Right lobe of liver (tissue), 6 donors: ENCODE data around the gene S1PR4. TPM values are rescaled to one million over a fixed set of nuclear protein-coding genes. Genes with fewer than 3 reads are reported as not detected.
A peak's percentile ranks its signal among the peaks of the same experiment; 100 is the strongest.

Experiments
- ATAC-seq, 4 donors: fragments of 200-7000 bp; cut with Tn5 transposase; one replicate each; pipeline ENCODE4 v1.9.1; 2020; ENCODE audit warnings: mild to moderate bottlenecking in 4 of 4, moderate library complexity in 4 of 4
- DNase-seq, 3 donors: peaks; one replicate each; pipeline ENCODE4 v3.0.0-alpha.2; 2020
- H3K27ac ChIP-seq, 3 donors: fragments of 200-600 bp; one replicate each; pipeline ENCODE4 v1.8.0; 2022
- H3K27me3 ChIP-seq, 2 donors: fragments of 200-600 bp; one replicate each; pipeline ENCODE4 v1.8.0; 2022
- H3K36me3 ChIP-seq, 4 donors: fragments of 200-600 bp; sonication (generic) in 1 of 4; one replicate each; pipeline versions ENCODE4 v1.5.1 to v1.8.0; 2017 to 2022; ENCODE audit warnings: control low read depth in 1 of 4
- H3K4me1 ChIP-seq, 4 donors: fragments of 200-600 bp; sonication (generic) in 1 of 4; one replicate each; pipeline versions ENCODE4 v1.5.1 to v1.8.0; 2017 to 2022; ENCODE audit warnings: control low read depth in 1 of 4
- H3K4me3 ChIP-seq, 3 donors: fragments of 200-600 bp; one replicate each; pipeline ENCODE4 v1.8.0; 2022
- H3K9me3 ChIP-seq, 4 donors: fragments of 200-600 bp; sonication (generic) in 1 of 4; one replicate each; pipeline versions ENCODE4 v1.5.1 to v1.8.0; 2017 to 2022; ENCODE audit warnings: control low read depth in 1 of 4
- CTCF ChIP-seq, 4 donors: fragments of 200-600 bp in 3 of 4; fragments of 450-650 bp in 1 of 4; IDR thresholded peaks; one replicate each; pipeline versions ENCODE4 v1.5.1 to v1.8.0; 2016 to 2022; ENCODE audit warnings: antibody characterized with exemption in 4 of 4, mild to moderate bottlenecking in 2 of 4
- POLR2A ChIP-seq: fragments of 450-650 bp; IDR thresholded peaks from one replicate; pipeline ENCODE4 v1.6.1; 2017; ENCODE audit warnings: antibody characterized with exemption, mild to moderate bottlenecking
- WGBS: methylation state at CpG from one replicate; pipeline ENCODE4 v1.1.6; 2018; ENCODE audit warnings: low coverage, low lambda C conversion rate; ENCODE audit not compliant: insufficient coverage; ENCODE audit errors: missing lambda C conversion rate; 5-methylcytosine and 5-hydroxymethylcytosine counted together
- intact Hi-C, 2 donors: fragments of 100-400 bp; cut with DNase I; formaldehyde crosslinking; loops; one replicate each; pipeline versions ENCODE4 v1.11.2 to v1.14.1; 2022
- total RNA-seq, 6 experiments: library from RNA; depleted of rRNA in 2 of 6; stranded (reverse); fragments of >200 nt in 2 of 6; fragmentation: NEBNext Ultra II Directional in 3 of 6; extraction: Animal tissue kit (Norgen Biotek cat#: 25700) in 3 of 6; gene quantifications; one replicate each; pipeline versions ENCODE4 v1.1.0 to v1.2.4, GENCODE V29; 2016 to 2023
- donor health status: DM: no; HTN: yes; CAD: no.
- donor health status: DM: no; HTN: no; CAD: no.
- donor health status: DM: no; HTN: no; CAD: no.
- donor health status: DM: no; HTN: yes; CAD: no.
- donor health status: DM: no; HTN: yes; CAD: no.

The S1PR4 gene
- total RNA-seq, 6 experiments from 2014 or later: 0.53 to 2.2 (median 0.97) TPM

GRCh38 chr19:3159565-3159964 lies 19.0 kb upstream of the S1PR4 start:
- ATAC-seq (no peak), DNase-seq (no peak)
- intact Hi-C loops: no loop called here
- no peaks in the 10 kb centered on the region for H3K9me3 ChIP-seq
- WGBS: 58% methylated on average over 5 of the region's 8 CpGs
- H3K4me1 ChIP-seq: no peaks in the 10 kb centered on the region
- TF ChIP-seq CTCF (IDR thresholded peaks at IDR 0.05) (no peak), POLR2A (no peak)
- no peaks in the 10 kb centered on the region for H3K27me3 ChIP-seq
- H3K27ac ChIP-seq: no peak overlapping the region
- no peak overlapping the region for H3K4me3 ChIP-seq
- no peaks in the 10 kb centered on the region for H3K36me3 ChIP-seq

- H3K27ac ChIP-seq: no peak overlapping the region
- WGBS: 59% methylated on average over 3 of the region's 3 CpGs
- H3K4me1 ChIP-seq: no peaks in the 10 kb centered on the region
- no peak for ATAC-seq
- H3K9me3 ChIP-seq: no peaks in the 10 kb centered on the region
- no peaks in the 10 kb centered on the region for H3K36me3 ChIP-seq
- H3K27me3 ChIP-seq: no peaks in the 10 kb centered on the region
- DNase-seq: no peak
- no peak overlapping the region for H3K4me3 ChIP-seq
- intact Hi-C loops: loop anchor here in 1 of 2 donors (10.0 kb wide), 1 partner anchor 205 kb away; no protein-coding TSS in a partner anchor
- TF ChIP-seq POLR2A (no peak), CTCF (IDR thresholded peaks at IDR 0.05) (no peak)
Measured at GRCh38 chr19:3160219-3160618, 18.4 kb upstream of the S1PR4 start.

GRCh38 chr19:3161453-3161852 lies 17.1 kb upstream of the S1PR4 start:
- Histone ChIP-seq H3K9me3 (no peaks in the 10 kb centered on the region), H3K27me3 (no peaks in the 10 kb centered on the region), H3K36me3 (no peaks in the 10 kb centered on the region), H3K4me1 (no peaks in the 10 kb centered on the region), H3K27ac (no peak overlapping the region), H3K4me3 (no peak overlapping the region)
- WGBS: 100% methylated on average over 3 of the region's 4 CpGs
- ATAC-seq (peak in 2 of 4 donors; percentile 15 to 60), DNase-seq (no peak)
- intact Hi-C loops: loop anchor here in 1 of 2 donors (10.0 kb wide), 1 partner anchor 207 kb away; no protein-coding TSS in a partner anchor
- TF ChIP-seq CTCF (IDR thresholded peaks at IDR 0.05) (no peak), POLR2A (no peak)

- no peaks in the 10 kb centered on the region for H3K9me3 ChIP-seq
- WGBS: 60% methylated on average over 7 of the region's 38 CpGs
- no peaks in the 10 kb centered on the region for H3K36me3 ChIP-seq
- no peaks in the 10 kb centered on the region for H3K27me3 ChIP-seq
- H3K4me3 ChIP-seq: no peak overlapping the region
- no peak for TF ChIP-seq POLR2A
- TF ChIP-seq CTCF (IDR thresholded peaks at IDR 0.05): no peak
- no peaks in the 10 kb centered on the region for H3K4me1 ChIP-seq
- intact Hi-C loops: loop anchor here in 1 of 2 donors (10.0 kb wide), 1 partner anchor 208 kb away; no protein-coding TSS in a partner anchor
- H3K27ac ChIP-seq: no peak overlapping the region
- ATAC-seq (peak in 1 of 4 donors; percentile 18), DNase-seq (no peak)
Measured at GRCh38 chr19:3162418-3163229, 15.9 kb upstream of the S1PR4 start.
